GM19025 (cell line): ENCODE results near the gene FAM118A.
"Not testable (repeated sequence)": the region's sequence is repeated elsewhere in the genome, so short reads cannot be mapped to it uniquely, and the experiment has no call there.

Experiments
- ATAC-seq: cut with Tn5 transposase; IDR thresholded peaks from one replicate; pipeline ENCODE4 v1.9.1; 2021; ENCODE audit warnings: mild to moderate bottlenecking, low read depth, moderate library complexity; ENCODE audit not compliant: unreplicated experiment

FAM118A gene

DNA sequence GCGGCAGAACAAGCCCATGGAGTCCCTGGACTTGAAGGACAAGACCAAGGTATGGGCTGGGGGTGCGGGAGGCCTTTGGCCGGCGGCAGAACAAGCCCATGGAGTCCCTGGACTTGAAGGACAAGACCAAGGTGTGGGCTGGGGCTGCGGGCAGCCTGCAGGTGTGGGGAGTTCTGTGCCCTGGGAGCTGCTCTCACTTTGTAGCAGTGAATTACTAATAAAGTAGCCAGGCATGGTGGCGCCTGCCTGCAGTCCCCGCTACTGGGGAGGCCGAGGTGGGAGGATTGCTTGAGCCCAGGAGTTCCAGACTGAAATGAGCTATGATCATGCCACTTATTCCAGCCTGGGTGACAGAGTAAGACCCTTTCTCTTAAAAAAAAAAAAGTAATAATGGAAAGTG lies 18.5 kb downstream of the FAM118A start:
- not testable (repeated sequence) for ATAC-seq

DNA sequence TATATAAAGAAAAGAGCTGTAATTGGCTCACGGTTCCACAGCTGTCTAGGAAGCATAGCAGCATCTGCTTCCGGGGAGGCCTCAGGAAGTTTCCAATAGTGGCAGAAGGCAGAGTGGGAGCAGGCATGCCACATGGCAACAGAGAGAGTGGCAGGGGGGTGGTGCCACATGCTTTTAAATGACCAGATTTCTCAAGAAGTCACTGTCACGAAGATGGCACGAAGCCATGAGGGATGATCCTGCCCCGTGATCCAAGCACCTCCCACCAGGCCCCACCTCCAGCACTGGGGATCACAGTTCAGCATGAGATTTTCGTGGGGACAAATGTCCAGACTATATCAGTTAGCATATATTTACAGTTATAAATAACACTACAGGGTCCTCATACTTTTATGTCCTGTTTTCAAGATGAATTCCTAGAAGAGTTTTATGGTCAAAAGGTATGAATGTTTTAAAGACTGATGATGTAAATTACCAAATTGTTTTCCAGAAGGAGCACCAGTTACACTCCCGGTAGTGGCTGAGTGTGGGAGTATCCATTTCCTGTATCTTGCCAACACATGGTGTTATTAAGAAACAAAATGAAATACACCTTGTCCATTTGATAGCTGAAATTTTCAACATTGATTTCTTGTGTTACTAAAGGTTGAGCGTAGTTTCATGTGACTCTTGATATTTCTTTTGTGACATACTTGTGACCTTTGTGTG lies 19.2 kb downstream of the FAM118A start:
- ATAC-seq, result no peak

DNA sequence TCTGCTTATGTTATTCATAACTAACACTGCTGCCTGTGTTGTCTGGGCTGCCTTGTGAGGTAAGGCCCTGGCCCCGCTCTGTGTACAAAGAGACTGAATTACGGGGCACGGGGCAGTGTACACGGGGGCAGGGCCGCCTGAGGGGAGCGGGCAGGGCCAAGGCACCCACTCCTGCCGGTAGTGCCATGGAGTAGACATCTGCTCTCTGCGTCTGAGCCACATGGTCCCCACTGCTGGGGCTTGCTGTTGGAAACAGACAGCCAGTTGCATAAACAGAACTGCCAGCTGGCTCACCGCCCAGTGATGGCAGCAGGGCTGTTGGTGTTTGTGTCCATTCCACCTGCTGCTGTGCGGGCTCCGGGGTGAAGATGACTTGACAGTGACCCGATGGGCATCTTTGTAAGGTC lies 19.8 kb downstream of the FAM118A start:
- ATAC-seq, result no peak

DNA sequence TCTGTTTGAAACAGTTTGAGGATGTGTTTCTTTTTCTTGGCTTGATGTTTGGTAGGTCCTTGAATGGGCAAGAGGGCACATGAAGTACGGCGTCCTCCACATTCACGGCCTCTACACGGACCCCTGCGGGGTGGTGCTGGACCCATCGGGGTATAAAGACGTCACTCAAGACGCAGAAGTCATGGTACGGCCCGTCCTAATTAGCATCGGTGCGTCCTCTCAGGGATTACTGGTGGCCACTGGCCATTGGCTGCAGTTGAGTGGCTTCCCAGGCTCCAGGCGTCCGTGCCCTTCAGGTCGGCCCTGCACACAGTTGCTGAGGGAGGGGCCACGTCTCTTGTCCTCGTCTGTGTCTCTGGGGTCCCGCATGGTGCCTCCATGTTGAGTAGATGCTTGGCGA lies 20.8 kb downstream of the FAM118A start:
- ATAC-seq, result no peak

DNA sequence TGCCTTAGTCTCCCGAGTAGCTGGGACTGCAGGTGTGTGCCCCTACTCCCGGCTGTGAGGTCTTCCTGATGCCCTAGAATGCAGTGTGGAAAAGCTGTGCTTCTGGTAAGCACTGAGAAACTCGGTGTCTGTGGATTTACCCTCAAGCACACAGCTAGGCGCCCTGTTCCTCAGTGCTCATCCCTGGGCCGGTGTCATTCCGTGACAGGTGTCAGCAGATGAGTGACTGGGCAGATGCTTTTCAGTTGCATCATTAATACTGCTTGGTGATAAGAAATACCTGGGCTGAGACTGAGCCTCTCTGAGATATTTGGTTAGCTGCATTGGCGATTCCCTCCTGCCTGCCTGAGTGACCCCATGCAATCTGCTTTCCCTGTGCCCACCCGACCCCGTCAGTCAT lies 21.8 kb downstream of the FAM118A start:
- ATAC-seq, result no peak

DNA sequence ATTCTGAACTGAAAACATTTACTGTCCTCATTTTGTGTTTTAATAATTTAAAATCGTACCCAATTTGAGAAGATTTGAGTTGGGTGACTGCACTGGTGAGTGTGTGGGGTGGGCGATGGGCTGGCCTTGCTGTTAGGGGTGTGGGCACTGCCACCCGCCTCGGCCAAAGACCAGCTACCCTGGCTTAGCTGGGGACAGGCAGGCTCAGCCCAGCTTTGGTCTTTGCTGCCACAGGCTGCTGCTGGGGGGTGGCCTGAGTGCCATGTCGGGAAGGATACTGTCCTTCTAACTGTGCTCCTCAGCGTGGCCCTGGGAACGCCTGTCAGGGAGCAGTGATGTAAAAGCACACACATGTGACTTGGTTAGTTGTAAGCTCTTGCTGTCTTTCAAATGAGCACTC lies 22.3 kb downstream of the FAM118A start:
- no peak for ATAC-seq

DNA sequence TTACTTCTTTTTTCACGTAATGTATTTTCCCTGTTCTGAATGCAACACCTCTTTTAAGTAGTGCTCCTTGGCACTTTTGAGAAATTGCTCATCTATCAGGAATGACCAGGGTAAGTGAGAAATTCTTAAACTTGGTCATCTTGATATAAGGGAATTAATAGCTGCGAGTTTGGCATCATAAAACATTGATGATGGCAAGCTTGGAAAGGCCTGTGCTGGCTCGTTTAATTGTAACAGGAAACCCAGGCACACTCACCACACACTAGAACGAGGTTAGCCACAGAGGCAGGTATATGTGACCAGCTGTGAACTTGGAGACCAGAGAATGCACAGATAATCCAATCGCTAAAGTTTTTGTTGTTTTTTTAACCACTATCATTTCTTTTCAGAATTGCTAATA lies 24.3 kb downstream of the FAM118A start:
- no peak for ATAC-seq

DNA sequence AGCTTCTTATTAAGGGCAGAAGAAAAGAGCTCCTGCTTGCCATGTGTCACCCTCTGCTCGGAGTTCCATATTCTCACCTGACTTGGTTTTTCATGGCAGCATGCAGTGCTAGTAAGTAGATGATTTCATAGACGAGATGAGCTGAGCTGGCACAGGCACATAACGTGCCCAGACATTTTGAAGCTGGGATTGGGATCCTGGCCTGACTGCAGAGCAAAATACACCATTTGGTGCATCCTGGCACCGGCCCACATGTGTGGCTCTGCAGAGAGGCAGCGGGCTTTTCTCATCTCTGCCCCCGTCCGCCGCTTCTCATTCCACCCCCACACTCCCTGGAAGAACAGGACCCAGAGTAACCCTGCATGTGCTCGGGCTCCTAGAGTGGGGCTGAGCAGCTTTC lies 24.8 kb downstream of the FAM118A start:
- ATAC-seq, result no peak

DNA sequence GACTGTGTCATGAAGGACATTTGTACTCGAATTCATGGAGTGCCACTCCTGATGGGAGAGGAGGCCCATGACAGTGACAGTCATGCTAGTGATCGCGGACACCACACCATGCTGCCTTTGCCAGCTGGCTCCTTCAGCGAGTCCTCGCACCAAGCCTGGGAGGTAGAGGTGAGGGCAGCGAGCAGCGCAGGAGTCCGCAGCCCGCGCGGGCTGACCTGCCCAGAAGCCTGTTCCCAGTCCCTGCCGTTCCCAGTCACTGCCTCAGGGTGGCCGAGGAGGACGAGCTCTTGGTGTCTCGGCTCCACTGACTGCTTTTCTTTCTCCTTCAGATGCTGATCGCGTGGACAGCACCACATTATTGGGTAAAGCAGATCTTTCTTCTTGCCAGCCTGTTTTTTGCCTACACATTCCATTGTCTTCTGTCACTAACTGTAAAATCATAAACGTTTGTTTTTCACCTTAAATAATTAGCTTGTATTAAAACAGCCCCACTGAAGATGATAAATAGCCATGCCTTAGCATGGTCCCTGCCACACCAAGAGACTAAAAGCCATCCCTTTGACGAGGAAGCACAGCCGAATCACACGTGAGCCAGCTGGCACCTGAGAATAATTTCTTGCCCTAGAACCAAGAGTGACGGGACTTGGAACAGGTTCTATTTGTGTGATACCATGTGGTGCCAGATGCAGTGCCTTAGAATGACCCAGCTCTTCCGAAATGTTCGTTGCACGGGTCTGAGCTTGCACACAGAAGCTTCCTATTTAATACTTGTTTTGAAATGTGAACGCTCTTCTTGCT lies 25.5 kb downstream of the FAM118A start:
- ATAC-seq, result no peak

DNA sequence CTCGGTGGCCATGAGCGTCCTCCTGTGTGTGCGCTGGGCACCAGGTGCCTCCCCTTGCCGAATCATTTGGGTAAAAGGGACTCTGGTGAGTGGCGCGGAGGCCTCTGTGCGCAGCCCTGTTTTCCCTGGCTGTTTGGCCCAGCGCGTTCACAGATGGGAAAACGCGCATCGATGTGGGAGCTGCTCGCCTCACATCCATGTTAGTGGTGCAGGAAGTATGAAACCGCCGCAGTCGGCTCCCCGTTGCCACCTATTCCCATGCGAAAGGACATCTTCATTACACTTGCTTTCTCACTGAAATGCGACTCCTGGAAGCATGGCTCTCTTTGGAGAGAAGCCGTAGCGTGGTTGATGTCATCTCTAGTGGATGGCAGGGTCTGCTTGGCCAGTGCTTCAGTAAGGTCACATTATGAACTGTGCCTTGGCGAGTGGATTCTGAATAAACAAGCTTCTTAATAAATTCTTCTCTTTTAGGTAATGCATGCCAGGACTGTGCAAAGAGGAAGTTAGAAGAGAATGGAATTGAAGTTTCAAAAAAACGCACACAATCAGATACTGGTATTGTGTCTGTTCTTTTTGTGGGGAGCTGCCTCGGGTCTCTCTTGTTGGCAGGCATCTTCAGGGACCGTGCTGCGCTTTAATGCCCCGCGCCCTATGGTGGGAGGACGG lies 26.3 kb downstream of the FAM118A start:
- ATAC-seq, result no peak

DNA sequence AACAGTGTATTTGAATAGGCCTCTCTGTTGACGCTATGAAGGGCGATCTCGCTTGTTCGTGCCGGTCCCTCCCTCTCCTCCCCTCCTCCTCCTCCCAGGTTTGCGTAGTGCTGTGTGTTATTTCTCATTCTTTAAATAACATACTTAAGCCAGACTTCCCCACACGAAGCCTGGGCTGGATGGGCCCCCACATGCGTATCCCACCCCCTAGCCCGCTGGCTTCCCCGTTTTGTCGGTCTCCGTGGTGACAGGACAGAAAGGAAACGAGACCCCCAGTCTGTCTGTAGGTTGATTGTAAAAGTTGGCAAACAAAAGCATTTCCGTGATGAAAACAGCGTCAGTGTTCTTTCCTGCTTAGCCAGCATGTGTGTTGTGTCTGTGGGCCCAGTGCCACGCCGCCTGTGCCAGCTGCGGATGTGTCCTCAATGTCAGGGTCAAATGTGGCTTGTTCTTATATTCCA lies 27.3 kb downstream of the FAM118A start:
- no peak for ATAC-seq

DNA sequence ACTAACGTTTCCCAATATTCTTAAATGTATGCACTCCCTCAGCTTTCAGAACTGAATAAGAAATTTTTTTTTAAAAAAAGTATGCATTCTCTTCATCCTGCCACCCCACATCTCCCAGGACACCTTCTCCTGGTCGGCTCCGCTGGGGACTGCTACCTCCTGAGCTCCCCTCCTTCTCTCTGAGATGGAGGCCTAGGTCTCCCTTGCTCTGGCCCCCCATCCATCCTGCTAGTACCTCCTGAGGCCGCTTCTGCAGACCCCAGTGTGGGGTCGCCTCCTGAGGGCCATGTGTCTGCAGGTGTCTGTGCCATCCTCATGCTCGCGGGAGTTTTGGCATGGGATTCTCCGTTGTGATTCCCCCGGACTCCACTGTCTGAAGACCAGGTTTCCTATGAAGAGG lies 27.8 kb downstream of the FAM118A start:
- ATAC-seq, result no peak

DNA sequence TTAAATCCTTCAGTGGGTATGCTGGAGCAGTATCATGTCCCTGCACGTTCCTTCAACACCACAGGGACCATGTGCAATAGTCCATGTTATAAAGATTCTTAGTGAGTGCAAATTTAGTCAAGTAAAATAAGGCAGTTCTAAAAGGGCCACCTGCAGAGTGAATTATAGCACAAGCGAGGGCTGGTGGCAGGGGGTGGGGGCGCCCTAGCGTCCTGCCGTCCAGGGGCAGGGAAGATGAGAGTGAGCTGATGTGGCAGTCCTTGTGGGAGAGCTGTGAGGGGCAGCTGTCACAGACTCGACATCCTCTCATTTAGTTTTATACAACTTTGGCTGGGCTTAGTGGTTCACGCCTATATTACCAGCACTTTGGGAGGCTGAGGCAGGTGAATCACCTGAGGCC lies 29.1 kb downstream of the FAM118A start:
- ATAC-seq, result no peak

DNA sequence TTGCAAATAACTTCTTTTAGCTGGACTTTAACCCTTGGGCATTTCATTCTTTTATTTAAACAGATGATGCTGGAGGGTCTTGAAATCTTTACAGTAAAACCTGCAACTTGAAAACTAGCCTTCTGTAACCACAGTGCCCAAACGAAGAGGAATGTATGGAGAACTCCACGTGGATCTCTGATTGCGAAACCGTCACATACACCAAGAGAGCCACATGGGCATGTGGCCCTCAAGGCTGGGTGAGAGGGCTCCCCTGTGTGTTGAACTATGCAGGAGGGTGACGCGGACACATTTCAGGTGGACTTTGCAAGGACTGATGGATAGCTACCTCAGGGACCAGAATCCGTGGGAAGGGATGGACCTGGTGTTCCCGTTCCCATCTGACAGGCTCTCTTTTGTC lies 30.6 kb downstream of the FAM118A start:
- no peak for ATAC-seq

DNA sequence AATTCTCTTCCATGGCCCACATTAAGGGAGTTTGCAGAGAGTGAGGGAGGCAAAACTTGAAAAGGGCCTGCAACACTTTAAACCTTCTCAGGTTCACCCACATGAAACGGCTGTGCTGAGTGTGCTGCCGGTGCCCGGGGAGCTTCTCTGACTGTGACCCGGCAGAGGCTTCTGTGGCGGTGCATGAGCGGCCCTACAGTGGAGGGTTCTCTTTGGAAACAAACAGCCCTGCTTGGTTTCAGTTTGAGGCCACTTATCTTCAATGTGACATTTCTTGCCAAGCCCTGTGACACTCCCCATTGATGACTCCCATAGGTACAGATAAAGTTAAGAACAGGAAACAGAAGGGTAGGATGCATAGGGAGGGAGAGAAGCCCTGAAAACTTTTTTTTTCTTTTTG lies 31.8 kb downstream of the FAM118A start:
- no peak for ATAC-seq

DNA sequence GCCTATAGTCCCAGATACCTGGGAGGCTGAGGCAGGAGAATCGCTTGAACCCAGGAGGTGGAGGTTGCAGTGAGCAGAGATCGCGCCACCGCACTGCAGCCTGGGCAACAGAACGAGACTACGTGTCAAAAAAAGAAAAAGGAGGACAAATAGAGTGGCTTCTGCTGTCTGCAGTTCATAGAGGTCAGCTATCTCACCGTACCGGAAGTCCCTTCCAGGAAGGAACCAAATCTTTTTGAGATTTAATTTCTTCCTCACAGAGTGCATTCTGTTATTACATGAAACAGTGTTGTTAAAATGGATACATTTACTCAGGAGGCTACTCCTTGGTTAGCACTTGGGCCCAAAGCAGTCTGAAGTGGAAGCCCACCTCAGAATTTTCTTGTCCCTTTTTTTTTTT lies 33.4 kb downstream of the FAM118A start:
- no peak for ATAC-seq

DNA sequence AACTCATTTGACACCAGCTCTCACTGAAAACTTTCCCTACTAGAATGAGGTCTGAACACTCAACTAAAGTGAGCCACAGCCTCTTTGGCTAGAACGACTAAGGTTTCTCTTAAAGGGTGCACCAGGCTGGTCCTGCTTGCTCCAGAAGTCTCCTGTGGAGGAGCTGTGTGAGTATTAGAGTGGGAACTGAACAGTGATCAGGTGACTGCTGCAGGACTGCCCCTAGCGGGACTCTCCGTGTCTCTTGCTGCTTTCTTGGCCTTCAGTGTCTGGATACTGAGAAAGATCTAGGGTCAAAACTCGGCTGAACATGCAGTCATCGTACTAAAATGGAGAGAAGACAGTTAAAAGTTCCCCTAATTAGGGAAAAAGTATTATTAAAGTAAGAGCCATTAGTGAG lies 34.6 kb downstream of the FAM118A start:
- ATAC-seq, result no peak

DNA sequence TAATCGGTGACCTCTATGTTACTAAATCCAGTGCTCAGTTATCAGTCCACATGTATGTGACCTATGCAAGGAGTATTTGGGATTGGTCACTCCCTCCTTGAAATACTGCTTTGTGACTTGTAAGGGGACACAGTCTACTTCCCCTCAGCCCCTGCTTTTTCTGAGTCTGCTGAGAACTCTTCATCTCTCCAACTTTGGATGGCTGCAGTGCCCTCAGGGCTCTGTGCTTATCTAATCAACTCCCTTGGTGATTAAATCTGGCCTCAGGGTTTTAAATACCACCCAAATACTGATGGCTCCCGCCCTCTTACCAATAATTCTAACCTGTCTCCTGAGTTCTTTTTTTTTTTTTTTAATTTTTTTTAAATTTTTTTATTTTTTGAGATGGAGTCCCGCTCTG lies 40.2 kb downstream of the FAM118A start:
- no peak for ATAC-seq

DNA sequence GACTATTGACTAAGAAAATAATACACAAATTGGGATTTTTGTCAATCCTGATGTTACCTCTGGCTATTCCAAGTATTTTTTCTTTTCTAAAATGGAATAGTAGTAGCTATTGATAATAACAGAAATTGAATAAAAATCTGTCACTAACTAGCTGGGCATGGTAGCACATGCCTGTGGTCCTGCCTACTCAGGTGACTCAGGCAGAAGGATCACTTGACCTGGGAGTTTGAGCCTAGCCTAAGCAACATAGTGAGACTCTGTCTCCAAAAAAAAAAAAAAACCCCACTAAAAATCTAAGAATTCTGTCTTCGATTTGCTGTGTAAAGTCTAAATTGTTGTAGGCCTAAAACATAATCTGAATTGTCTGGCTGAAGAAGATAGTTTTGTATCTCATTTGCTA lies 42.2 kb downstream of the FAM118A start:
- no peak for ATAC-seq

DNA sequence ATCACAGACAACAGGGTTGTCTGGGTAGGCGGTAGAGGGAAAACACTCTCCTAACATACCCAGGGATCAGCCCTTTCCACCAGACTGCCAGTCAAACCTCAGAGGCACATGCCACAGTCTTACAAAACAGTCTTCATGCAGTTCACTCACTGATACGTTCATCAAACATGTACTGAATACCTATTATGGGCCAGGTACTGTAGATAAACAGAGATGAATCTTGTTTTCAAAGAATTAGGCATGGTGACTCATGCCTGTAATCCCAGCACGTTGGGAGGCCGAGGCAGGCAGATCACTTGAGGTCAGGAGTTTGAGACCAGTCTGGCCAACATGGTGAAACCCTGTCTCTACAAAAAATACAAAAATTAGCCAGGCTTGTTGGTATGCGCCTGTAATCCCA lies 43.0 kb downstream of the FAM118A start:
- ATAC-seq, result not testable (repeated sequence)

DNA sequence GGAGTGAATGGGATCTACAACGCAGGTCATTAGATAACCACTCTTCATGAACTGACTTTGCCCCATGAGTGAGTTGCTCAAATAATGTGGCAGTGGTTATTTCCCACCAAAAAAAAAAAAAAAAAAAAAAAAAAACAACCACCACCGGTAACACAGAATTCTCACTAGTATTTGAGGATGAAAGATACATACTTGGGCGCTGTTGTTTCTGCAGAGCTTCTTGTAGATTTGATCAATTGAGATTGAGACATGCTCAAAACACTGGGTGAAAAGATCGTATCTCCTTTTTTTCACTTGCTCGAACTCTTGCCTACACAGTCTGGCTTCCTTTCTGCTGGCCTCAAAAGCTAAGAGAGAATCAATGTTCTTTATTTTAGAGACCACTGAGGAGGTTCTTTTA lies 44.1 kb downstream of the FAM118A start:
- ATAC-seq, result no peak

DNA sequence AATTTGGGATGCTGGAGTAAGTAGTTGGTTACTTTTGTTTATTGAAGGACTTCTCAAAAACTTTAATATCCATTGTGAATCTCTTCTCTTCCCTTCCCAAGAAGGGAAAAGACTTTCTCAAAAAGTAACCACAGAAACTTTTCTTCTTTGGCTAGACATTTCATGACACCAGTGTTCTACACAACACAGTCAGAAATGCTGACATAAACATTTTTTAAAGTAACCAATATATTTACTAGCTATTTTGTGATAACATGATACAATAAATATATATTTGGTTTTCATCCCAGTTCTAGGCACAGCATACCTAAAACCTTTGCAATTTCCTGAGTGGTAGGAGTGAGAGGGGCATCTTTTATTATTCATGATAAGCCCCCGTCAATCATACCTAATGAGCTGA lies 47.8 kb downstream of the FAM118A start:
- no peak for ATAC-seq
